Right ventricle myocardium inferior (tissue), 1 donor: ENCODE measurements around the gene TNFRSF17. TPM values are rescaled to one million over a fixed set of nuclear protein-coding genes. Genes with fewer than 3 reads are reported as not detected.
"Not testable (repeated sequence)": the region's sequence is repeated elsewhere in the genome, so short reads cannot be mapped to it uniquely, and the experiment has no call there.

Experiments
- ATAC-seq: fragments of 200-7000 bp; cut with Tn5 transposase; one replicate; pipeline ENCODE4 v1.9.1; 2020; ENCODE audit warnings: mild to moderate bottlenecking, moderate library complexity
- DNase-seq: peaks from one replicate; pipeline ENCODE4 v3.0.0; 2021; ENCODE audit errors: missing footprints
- intact Hi-C: fragments of 100-400 bp; cut with DNase I; formaldehyde crosslinking; loops from one replicate; pipeline ENCODE4 v1.11.0; 2022
- long read RNA-seq: library from polyadenylated mRNA; unstranded; transcript quantifications from one replicate; pipeline ENCODE4 v2.0.0, GENCODE V29; 2021
- total RNA-seq: library from RNA; stranded (reverse); fragmentation: NEBNext Ultra II Directional; extraction: Animal tissue kit (Norgen Biotek cat#: 25700); gene quantifications from one replicate; pipeline ENCODE4 v1.2.1, GENCODE V29; 2021
- donor health status: DM: no; HTN: yes; CAD: no; lungs with severe emphysema.

TNFRSF17 gene
- not detected for total RNA-seq
- long read RNA-seq, result 0 reads

GRCh38 chr16:11964761-11965551 is at the start of gene TNFRSF17:
TNFRSF17 (plus strand) TSS chr16:11965210; CDS start chr16:11965325, 115 bp downstream.
- intact Hi-C loops, result no loop called here
- DNase-seq (no peak), ATAC-seq (no peak)

- peak; percentile 100 for DNase-seq
- intact Hi-C loops, result loop anchor here (5.0 kb wide), 1 partner anchor 64 kb away; the partner anchor contains the start of gene RSL1D1
- peak; percentile 98 for ATAC-seq
These were observed 49.1 kb upstream of the TNFRSF17 start, which contains the start of gene GSPT1 for GRCh38 chr16:11915644-11916523. GSPT1 (minus strand) TSS chr16:11915956; CDS start chr16:11915720, 236 bp downstream.

- intact Hi-C loops, result loop anchor here (5.0 kb wide), 1 partner anchor 64 kb away; the partner anchor contains the start of gene RSL1D1
- ATAC-seq, result no peak
These were observed 48.3 kb upstream of the TNFRSF17 start for GRCh38 chr16:11916524-11917285.

GRCh38 chr16:11924046-11924445 is 41.0 kb upstream of the TNFRSF17 start:
- DNase-seq, ATAC-seq, intact Hi-C loops: not testable (repeated sequence)

More at GRCh38 chr16:11916524-11917285, 48.3 kb upstream of the TNFRSF17 start:
- no peak for DNase-seq

GRCh38 chr16:11927350-11927749 is 37.7 kb upstream of the TNFRSF17 start:
- intact Hi-C loops, ATAC-seq, DNase-seq: not testable (repeated sequence)

- DNase-seq, ATAC-seq, intact Hi-C loops: not testable (repeated sequence)
These were observed 23.1 kb upstream of the TNFRSF17 start, which contains the start of gene NPIPB2 for GRCh38 chr16:11941945-11942344. NPIPB2 (minus strand) TSS chr16:11942045; CDS start chr16:11942045, 0 bp downstream.

- intact Hi-C loops, result no loop called here
- no peak for DNase-seq
- no peak for ATAC-seq
These were observed 18.6 kb upstream of the TNFRSF17 start for GRCh38 chr16:11946433-11946832.

- intact Hi-C loops, result loop anchor here (2.0 kb wide), 1 partner anchor 118 kb away; no protein-coding TSS in a partner anchor
- no peak for DNase-seq
- ATAC-seq, result no peak
These were observed 16.2 kb upstream of the TNFRSF17 start for GRCh38 chr16:11948819-11949218.

GRCh38 chr16:11949527-11949926 is 15.5 kb upstream of the TNFRSF17 start:
- DNase-seq, result no peak
- intact Hi-C loops, result loop anchor here (2.0 kb wide), 1 partner anchor 117 kb away; no protein-coding TSS in a partner anchor
- ATAC-seq, result peak; percentile 64

GRCh38 chr16:11950388-11950787 is 14.6 kb upstream of the TNFRSF17 start:
- intact Hi-C loops, result no loop called here
- no peak for ATAC-seq
- no peak for DNase-seq

GRCh38 chr16:11953576-11953975 is 11.4 kb upstream of the TNFRSF17 start:
- DNase-seq, intact Hi-C loops, ATAC-seq: not testable (repeated sequence)

GRCh38 chr16:11955713-11956123 is 9.3 kb upstream of the TNFRSF17 start:
- ATAC-seq (no peak), DNase-seq (no peak)
- intact Hi-C loops, result no loop called here

GRCh38 chr16:11956558-11956957 is 8.5 kb upstream of the TNFRSF17 start:
- intact Hi-C loops, result no loop called here
- ATAC-seq (no peak), DNase-seq (no peak)

GRCh38 chr16:11957591-11958395 is 7.2 kb upstream of the TNFRSF17 start:
- DNase-seq (no peak), ATAC-seq (no peak)
- intact Hi-C loops, result no loop called here

GRCh38 chr16:11962457-11962856 is 2.6 kb upstream of the TNFRSF17 start:
- ATAC-seq, DNase-seq, intact Hi-C loops: not testable (repeated sequence)

GRCh38 chr16:11962978-11963377 is 2.0 kb upstream of the TNFRSF17 start:
- intact Hi-C loops, ATAC-seq, DNase-seq: not testable (repeated sequence)

GRCh38 chr16:11963706-11964105 is 1.3 kb upstream of the TNFRSF17 start:
- intact Hi-C loops, result no loop called here
- no peak for DNase-seq
- ATAC-seq, result no peak
